ENCODE measurements around the gene ANXA5.

The ANXA5 gene

DNA sequence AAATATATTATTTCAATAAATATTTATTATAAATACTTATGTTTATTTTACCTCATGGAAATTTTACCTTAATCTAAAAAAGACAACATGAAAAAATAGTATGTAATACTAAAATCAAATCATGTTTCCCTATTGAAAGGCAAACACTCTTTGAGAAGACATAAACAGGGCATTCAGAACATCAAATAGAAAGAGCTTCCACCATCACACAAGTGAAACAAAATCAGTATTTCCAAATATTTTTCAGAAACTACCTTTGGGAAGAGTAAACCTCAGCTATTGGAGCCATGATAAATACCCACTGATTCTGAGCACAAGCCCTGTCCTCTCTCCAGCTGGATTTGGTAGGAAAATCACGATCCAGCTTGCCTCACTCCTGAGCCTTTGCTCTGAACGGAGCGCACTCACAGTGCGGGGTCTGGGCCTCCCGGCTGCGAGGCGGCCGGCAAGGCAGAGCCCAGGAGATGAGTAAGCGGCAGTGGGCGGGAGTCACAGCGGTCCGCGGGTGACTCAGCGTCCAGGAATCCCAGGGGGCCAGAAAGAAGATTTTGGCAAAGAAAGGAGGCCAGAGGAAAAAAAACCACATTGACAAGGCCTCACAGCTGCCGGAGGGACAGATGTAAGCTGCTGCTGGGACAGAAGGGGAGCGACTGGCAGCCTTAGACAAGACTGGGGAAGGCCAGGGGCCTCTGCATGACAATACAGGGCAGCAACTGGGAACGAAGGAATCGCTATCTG, 14.7 kb upstream of the ANXA5 start:
- peak; percentile 10 for DNase-seq

- no peak for DNase-seq
Measured at GRCh38 chr4:121709766-121710405, 13.1 kb upstream of the ANXA5 start.

DNA sequence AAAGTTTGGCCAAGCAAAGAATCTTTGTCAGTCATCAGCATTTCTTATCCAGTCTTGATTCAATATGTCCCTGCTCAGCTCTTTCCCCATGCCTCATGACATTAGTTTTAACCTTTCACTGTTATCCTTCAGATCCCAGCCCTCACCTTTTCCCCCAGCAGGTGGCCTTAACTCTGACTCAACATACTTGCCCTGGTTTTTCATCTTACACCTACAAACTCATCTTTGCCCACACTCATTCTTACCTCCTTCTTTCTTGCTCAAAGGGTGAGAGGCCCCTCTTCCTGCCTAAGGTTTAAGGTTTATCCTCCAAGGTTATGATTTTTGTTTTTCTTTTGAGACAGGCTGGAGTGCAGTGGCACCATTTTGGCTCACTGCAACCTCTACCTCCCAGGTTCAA, 10.6 kb upstream of the ANXA5 start:
- no peak for DNase-seq

DNA sequence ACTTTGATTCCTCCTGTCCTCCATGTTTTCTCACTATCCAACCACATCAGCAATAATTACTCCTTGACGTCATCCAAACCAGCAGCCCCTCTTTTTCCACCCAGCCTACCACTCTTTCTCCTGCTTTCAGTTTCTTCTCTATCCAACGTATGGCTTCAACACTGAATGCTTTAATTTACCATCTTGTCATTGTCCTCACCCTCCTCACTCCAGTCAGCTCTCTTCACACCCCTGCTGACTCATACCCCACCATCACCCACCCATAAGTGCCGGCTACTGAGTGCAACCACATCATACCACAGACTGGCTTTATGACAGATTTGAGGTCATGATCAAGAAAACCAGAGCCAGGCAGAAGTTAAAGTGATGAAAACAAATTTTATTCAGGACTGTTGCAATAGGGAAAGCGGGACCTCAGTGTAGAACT, 9.8 kb upstream of the ANXA5 start:
- DNase-seq, result no peak

DNA sequence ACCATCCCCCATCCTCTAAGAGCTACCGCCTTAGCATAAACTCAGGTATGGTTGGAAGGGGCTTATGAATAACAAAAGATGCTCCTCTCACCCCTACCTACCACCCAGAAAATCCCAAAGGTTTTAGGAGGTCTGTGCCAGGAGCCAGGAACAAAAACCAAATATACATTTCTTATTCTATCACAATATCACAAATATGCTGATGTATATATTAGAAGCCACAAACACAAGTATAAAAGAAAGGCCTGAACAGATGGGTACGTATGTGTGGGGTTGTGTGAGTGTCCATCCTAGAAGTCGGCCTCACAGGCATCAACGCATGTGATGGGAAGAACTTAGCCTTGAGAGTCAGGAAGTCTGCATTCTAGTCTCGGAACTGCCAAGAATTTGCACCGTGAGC, 8.7 kb upstream of the ANXA5 start:
- DNase-seq, result no peak

DNA sequence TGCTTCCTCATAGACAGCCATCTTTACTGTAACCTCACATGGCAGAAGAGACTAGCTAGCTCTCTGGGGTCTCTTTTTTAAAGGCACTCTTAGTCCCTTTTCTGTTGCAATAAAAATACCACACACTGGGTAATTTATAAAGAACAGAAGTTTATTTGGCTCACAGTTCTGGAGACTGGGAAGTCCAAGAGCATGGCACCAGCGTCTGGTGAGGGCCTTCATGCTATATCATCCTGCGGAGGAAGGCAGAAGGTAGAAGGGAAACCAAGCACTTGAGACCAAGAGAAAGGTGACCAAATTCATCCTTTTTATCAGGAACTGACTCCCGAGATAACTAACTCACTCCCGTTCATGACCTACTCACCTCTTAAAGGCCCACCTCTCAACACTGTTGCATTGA, 5.4 kb upstream of the ANXA5 start:
- no peak for DNase-seq

GRCh38 chr4:121701263-121701662, 4.5 kb upstream of the ANXA5 start:
- no peak for DNase-seq

GRCh38 chr4:121698236-121698671, 1.5 kb upstream of the ANXA5 start:
- no peak for DNase-seq

- no peak for DNase-seq
Measured at GRCh38 chr4:121697564-121697963, 784 bp upstream of the ANXA5 start.

GRCh38 chr4:121696170-121696580, 605 bp downstream of the ANXA5 start:
- DNase-seq, result peak; percentile 59

- no peak for DNase-seq
Measured at GRCh38 chr4:121693886-121694285, 2.9 kb downstream of the ANXA5 start.

DNA sequence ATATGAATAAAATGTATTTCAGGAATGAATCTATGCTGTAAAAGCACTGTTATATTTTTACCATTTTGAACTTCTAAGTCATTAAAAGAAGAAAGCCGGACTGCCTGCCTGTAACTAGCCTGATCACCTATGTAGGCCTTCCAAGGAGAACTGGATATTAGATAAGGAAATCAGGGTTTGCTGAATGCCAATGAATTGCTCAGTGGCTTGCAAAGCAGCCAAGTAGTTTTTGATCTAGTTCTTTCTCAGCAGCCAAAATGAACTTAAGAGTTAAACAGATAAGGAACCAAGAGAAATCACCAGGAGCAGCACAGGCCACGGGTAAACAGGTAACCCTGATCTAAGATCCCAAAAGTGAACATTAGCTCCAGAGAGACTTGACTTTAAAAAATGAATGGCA, 3.3 kb downstream of the ANXA5 start:
- DNase-seq, result no peak

- no peak for DNase-seq
Measured at GRCh38 chr4:121692261-121692660, 4.5 kb downstream of the ANXA5 start.

- DNase-seq, result no peak
Measured at GRCh38 chr4:121690001-121690400, 6.8 kb downstream of the ANXA5 start.

GRCh38 chr4:121688701-121689100, 8.1 kb downstream of the ANXA5 start:
- no peak for DNase-seq

DNA sequence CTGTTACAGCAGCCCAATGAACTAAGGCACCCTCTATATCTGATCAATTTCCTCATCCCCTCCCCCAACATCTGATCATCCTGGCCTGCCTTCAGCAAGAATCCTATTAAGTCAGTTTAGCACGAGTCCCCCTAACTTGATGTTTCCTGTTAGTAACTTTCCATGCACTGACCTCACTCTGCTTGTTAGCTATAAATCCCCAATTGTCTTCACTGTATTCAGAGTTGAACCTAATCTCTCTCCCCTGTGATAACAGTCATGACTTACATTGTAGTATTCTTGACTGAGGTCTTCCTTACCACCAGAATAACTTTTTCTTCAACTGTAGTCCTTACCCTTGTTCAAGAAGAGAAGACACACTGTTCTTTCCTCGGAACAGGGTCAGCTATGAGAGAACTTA, 8.5 kb downstream of the ANXA5 start:
- DNase-seq, result no peak

- DNase-seq, result no peak
Measured at GRCh38 chr4:121686255-121686654, 10.5 kb downstream of the ANXA5 start.

- DNase-seq, result no peak
Measured at GRCh38 chr4:121685257-121685656, 11.5 kb downstream of the ANXA5 start.

DNA sequence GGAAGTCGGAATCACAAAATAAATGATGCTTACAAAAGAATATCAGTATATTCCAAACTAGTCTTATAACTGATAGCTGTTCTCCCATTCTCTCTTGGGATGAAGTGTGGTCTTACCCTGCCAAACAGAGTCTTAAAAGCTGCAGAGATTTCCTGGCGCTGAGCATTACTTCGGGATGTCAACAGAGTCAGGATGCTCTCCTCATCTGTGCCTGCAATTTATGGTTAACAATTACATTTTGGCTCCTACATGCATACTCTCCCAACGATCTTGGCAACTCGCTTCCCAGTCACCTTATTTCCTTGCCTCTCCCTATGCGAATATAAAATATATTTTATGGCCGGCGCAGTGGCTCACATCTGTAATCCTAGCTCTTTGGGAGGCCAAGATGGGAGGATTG, 12.2 kb downstream of the ANXA5 start:
- DNase-seq, result no peak

DNA sequence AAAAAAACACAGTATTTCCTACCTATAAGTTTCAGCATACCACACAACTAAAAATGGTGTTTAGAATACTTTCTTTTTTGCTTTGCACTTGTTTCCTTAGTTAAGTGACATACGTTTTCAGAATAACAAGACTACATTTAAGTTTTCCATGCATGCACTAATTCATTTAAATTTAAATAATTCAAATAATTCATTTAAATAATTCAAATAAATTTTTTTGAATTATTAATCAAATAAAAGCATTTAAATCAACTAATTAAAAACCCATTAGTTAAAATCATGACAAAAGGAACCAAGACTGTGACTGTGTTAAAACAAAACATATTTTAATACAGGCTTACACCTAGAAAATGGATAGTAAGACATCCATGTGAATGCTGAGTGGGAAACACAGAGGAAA, 12.8 kb downstream of the ANXA5 start:
- no peak for DNase-seq

- no peak for DNase-seq
Measured at GRCh38 chr4:121680571-121680970, 16.2 kb downstream of the ANXA5 start.

- DNase-seq, result no peak
Measured at GRCh38 chr4:121679951-121680350, 16.8 kb downstream of the ANXA5 start.

GRCh38 chr4:121679267-121679666, 17.5 kb downstream of the ANXA5 start:
- DNase-seq, result no peak

DNA sequence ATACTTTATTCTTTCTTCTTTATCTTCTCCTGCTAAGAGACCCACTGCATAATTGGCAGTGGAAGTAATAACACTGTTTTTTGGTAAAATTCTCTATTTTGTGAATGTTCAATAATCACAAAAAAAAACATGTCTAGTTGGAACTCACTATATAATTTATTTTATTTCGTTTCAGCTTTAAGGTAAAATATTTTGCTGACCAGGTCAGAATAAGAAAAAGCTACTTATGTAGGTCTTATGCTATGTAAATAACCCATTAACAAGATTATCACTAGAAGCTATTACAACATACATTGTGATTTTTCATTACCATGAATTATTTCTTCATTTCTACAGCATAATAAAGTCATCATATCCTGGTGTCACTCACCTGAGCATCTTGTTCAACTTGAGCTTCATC, 19.3 kb downstream of the ANXA5 start:
- no peak for DNase-seq
